ENCODE data around the gene F7.
"Not testable (repeated sequence)": the region's sequence is repeated elsewhere in the genome, so short reads cannot be mapped to it uniquely, and the experiment has no call there.

Gene F7

GRCh38 chr13:113073942-113074341, 31.6 kb upstream of the F7 start:
- no peak for DNase-seq

- no peak for DNase-seq
Observed at GRCh38 chr13:113074401-113074800, 31.2 kb upstream of the F7 start.

GRCh38 chr13:113074876-113075275, 30.7 kb upstream of the F7 start:
- DNase-seq, result no peak

- no peak for DNase-seq
Observed at GRCh38 chr13:113075711-113076110, 29.9 kb upstream of the F7 start.

- no peak for DNase-seq
Observed at GRCh38 chr13:113076681-113077401, 28.8 kb upstream of the F7 start.

- no peak for DNase-seq
Observed at GRCh38 chr13:113077566-113077952, 28.0 kb upstream of the F7 start.

- DNase-seq, result no peak
Observed at GRCh38 chr13:113077953-113078901, 27.4 kb upstream of the F7 start.

- no peak for DNase-seq
Observed at GRCh38 chr13:113078902-113079780, 26.4 kb upstream of the F7 start.

GRCh38 chr13:113079781-113080080, 25.9 kb upstream of the F7 start:
- not testable (repeated sequence) for DNase-seq

- DNase-seq, result no peak
Observed at GRCh38 chr13:113080361-113080831, 25.2 kb upstream of the F7 start.

- DNase-seq, result no peak
Observed at GRCh38 chr13:113080901-113081521, 24.6 kb upstream of the F7 start.

- DNase-seq, result no peak
Observed at GRCh38 chr13:113082198-113083021, 23.2 kb upstream of the F7 start.

- DNase-seq, result no peak
Observed at GRCh38 chr13:113083022-113083373, 22.6 kb upstream of the F7 start.

GRCh38 chr13:113083402-113084061, 22.1 kb upstream of the F7 start:
- no peak for DNase-seq

- no peak for DNase-seq
Observed at GRCh38 chr13:113084094-113084942, 21.3 kb upstream of the F7 start.

GRCh38 chr13:113084943-113085540, 20.5 kb upstream of the F7 start:
- no peak for DNase-seq

GRCh38 chr13:113086031-113086750, 19.4 kb upstream of the F7 start:
- DNase-seq, result no peak

GRCh38 chr13:113086991-113087922, 18.3 kb upstream of the F7 start:
- DNase-seq, result no peak

Data from CD4-positive, alpha-beta T cell treated with Interleukin-6 for 4 hours (primary cell).